Neural cell (in vitro differentiated cells): Measurements from ENCODE around the gene DYNLT4. TPM values are rescaled to one million over a fixed set of nuclear protein-coding genes. Genes with fewer than 3 reads are reported as not detected.

ENCODE experiments used
- H2AFZ ChIP-seq: fragments of 200-600, 300-800 bp; sonication (generic), shearing (Covaris generic); 2 replicates; pipeline ENCODE4 v1.6.0; 2014; ENCODE audit warnings: low read depth, mild to moderate bottlenecking, antibody characterized with exemption, low read length, moderate library complexity
- H3F3A ChIP-seq: fragments of 200-600 bp; shearing (Covaris generic); 2 replicates; pipeline ENCODE4 v1.6.1; 2016; ENCODE audit warnings: mild to moderate bottlenecking, moderate library complexity, mixed read lengths, antibody characterized with exemption, low read length; ENCODE audit not compliant: insufficient read depth, poor library complexity, severe bottlenecking
- H3K27ac ChIP-seq: fragments of 200-600, 300-800 bp; sonication (generic), shearing (Covaris generic); 2 replicates; pipeline ENCODE4 v1.5.1; 2014; ENCODE audit warnings: mild to moderate bottlenecking, low read length, moderate library complexity
- H3K27me3 ChIP-seq: fragments of 300-800, 200-600 bp; sonication (generic), shearing (Covaris generic); 2 replicates; pipeline ENCODE4 v1.6.0; 2014; ENCODE audit warnings: mild to moderate bottlenecking, low read depth, low read length, moderate library complexity; ENCODE audit not compliant: insufficient read depth
- H3K36me3 ChIP-seq: fragments of 300-800, 200-600 bp; sonication (generic), shearing (Covaris generic); 2 replicates; pipeline ENCODE4 v1.5.1; 2014; ENCODE audit warnings: mild to moderate bottlenecking, antibody characterized with exemption, low read length, moderate library complexity; ENCODE audit not compliant: insufficient read depth
- H3K4me2 ChIP-seq: fragments of 300-800, 200-600 bp; sonication (generic), shearing (Covaris generic); 2 replicates; pipeline ENCODE4 v1.6.0; 2014; ENCODE audit warnings: mild to moderate bottlenecking, low read length
- H3K4me3 ChIP-seq: fragments of 300-800, 200-600 bp; sonication (generic), shearing (Covaris generic); 2 replicates; pipeline ENCODE4 v1.5.1; 2014; ENCODE audit warnings: mild to moderate bottlenecking, low read length, moderate library complexity
- H3K79me2 ChIP-seq: fragments of 200-600 bp; shearing (Covaris generic); replicated peaks from 2 replicates; pipeline ENCODE4 v1.6.0; 2014; ENCODE audit warnings: mild to moderate bottlenecking, low read length, moderate library complexity; ENCODE audit not compliant: insufficient read depth
- H3K9ac ChIP-seq: fragments of 300-800, 200-600 bp; sonication (generic), shearing (Covaris generic); 2 replicates; pipeline ENCODE4 v1.6.1; 2016; ENCODE audit warnings: mild to moderate bottlenecking, low read length, mixed read lengths
- H3K9me2 ChIP-seq: fragments of 200-600 bp; shearing (Covaris generic); 2 replicates; pipeline ENCODE4 v1.6.1; 2016; ENCODE audit warnings: mild to moderate bottlenecking, low read length, mixed read lengths; ENCODE audit not compliant: insufficient read depth
- H3K9me3 ChIP-seq: fragments of 200-600, 300-800 bp; sonication (generic), shearing (Covaris generic); 2 replicates; pipeline ENCODE4 v1.6.1; 2016; ENCODE audit warnings: mild to moderate bottlenecking, mixed run types, low read length, moderate library complexity, mixed read lengths
- H4K20me1 ChIP-seq: fragments of 200-600 bp; shearing (Covaris generic); 2 replicates; pipeline ENCODE4 v1.6.1; 2016; ENCODE audit warnings: mild to moderate bottlenecking, mixed run types; ENCODE audit not compliant: insufficient read depth
- EP300 ChIP-seq: fragments of 450-650 bp; conservative IDR thresholded peaks from 2 replicates; pipeline ENCODE4 v1.6.1; 2014; ENCODE audit warnings: antibody characterized with exemption, mild to moderate bottlenecking, moderate library complexity; ENCODE audit not compliant: poor library complexity, severe bottlenecking
- EZH2 ChIP-seq: fragments of 200-600, 300-800 bp; shearing (Covaris generic), sonication (generic); IDR thresholded peaks from 2 replicates; pipeline ENCODE4 v1.6.1; 2014; ENCODE audit warnings: antibody characterized with exemption, low read length, borderline replicate concordance, mild to moderate bottlenecking; ENCODE audit not compliant: insufficient read depth, poor library complexity, severe bottlenecking
- MXI1 ChIP-seq: fragments of 450-650 bp; conservative IDR thresholded peaks from 2 replicates; pipeline ENCODE4 v1.6.1; 2014; ENCODE audit warnings: antibody characterized with exemption, mild to moderate bottlenecking; ENCODE audit not compliant: poor library complexity, severe bottlenecking
- POLR2AphosphoS5 ChIP-seq: IDR thresholded peaks from 2 replicates; pipeline ENCODE4 v1.6.1; 2012
- RAD21 ChIP-seq: fragments of 450-650 bp; conservative IDR thresholded peaks from 2 replicates; pipeline ENCODE4 v1.6.1; 2014; ENCODE audit warnings: antibody characterized with exemption, mild to moderate bottlenecking, moderate library complexity
- SMC3 ChIP-seq: fragments of 450-650 bp; conservative IDR thresholded peaks from 2 replicates; pipeline ENCODE4 v1.6.1; 2014; ENCODE audit warnings: antibody characterized with exemption, mild to moderate bottlenecking, moderate library complexity; ENCODE audit not compliant: poor library complexity
- TAF1 ChIP-seq: IDR thresholded peaks from 2 replicates; pipeline ENCODE4 v1.6.1; 2012; ENCODE audit warnings: low read depth
- polyA plus RNA-seq: library from polyadenylated mRNA; depleted of rRNA; stranded (reverse); fragments of >200 nt; gene quantifications from 2 replicates; pipeline ENCODE4 v1.2.3, GENCODE V29; 2014
- TF ChIP-seq, protein P1 (sequence below): IDR thresholded peaks from 2 replicates; pipeline ENCODE4 v1.6.1; 2012; ENCODE audit warnings: borderline replicate concordance
- TF ChIP-seq, protein P2 (sequence below): fragments of 450-650 bp; IDR thresholded peaks from 2 replicates; pipeline ENCODE4 v1.5.1; 2014; ENCODE audit warnings: antibody characterized with exemption, mild to moderate bottlenecking, moderate library complexity; ENCODE audit not compliant: poor library complexity, severe bottlenecking

DYNLT4 gene
- polyA plus RNA-seq, 1 donor from 2014 or later: not detected

DNA sequence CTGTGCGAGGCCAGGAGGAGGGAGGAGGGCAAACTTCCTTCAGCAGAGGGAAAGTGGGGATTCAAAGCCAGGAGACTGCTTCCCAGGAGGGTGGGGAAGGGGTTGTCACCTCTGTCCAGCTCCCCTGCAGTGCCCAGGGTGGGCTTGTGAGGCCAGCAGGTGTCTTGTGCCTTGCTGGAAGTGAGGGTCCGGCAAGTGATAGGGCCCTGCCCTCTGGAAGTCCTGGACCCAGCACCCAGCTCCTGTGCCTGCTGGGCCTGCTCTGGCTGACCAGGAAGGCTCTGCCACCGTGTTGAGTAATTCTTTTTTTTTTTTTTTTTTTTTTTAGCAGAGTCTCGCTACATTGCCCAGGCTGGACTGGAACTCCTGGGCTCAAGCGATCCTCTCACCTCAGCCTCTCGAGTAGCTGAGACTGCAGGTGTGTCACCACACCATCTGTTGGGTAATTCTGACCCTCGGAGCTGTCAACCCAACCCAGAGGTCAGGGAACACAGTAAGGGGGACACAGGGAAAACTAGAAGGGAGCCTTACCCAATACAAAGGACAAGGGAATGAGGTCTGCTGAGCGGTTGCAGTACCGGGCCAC is 20.2 kb downstream of the DYNLT4 start:
- Histone ChIP-seq H3K4me3 (no peak overlapping the region), H3K9me3 (no peaks in the 10 kb centered on the region), H4K20me1 (no peaks in the 10 kb centered on the region), H3K9ac (no peak overlapping the region), H3F3A (no peaks in the 10 kb centered on the region), H3K27me3 (peaks cover 24% of the 10 kb centered on the region), H3K79me2 (no peaks in the 10 kb centered on the region), H3K27ac (no peak overlapping the region), H3K9me2 (no peaks in the 10 kb centered on the region), H2AFZ (no peak overlapping the region), H3K4me2 (no peak overlapping the region), H3K36me3 (no peaks in the 10 kb centered on the region)
- TF ChIP-seq POLR2AphosphoS5: no peak
- TF ChIP-seq EZH2: no peak
- TF ChIP-seq, protein P1, sequence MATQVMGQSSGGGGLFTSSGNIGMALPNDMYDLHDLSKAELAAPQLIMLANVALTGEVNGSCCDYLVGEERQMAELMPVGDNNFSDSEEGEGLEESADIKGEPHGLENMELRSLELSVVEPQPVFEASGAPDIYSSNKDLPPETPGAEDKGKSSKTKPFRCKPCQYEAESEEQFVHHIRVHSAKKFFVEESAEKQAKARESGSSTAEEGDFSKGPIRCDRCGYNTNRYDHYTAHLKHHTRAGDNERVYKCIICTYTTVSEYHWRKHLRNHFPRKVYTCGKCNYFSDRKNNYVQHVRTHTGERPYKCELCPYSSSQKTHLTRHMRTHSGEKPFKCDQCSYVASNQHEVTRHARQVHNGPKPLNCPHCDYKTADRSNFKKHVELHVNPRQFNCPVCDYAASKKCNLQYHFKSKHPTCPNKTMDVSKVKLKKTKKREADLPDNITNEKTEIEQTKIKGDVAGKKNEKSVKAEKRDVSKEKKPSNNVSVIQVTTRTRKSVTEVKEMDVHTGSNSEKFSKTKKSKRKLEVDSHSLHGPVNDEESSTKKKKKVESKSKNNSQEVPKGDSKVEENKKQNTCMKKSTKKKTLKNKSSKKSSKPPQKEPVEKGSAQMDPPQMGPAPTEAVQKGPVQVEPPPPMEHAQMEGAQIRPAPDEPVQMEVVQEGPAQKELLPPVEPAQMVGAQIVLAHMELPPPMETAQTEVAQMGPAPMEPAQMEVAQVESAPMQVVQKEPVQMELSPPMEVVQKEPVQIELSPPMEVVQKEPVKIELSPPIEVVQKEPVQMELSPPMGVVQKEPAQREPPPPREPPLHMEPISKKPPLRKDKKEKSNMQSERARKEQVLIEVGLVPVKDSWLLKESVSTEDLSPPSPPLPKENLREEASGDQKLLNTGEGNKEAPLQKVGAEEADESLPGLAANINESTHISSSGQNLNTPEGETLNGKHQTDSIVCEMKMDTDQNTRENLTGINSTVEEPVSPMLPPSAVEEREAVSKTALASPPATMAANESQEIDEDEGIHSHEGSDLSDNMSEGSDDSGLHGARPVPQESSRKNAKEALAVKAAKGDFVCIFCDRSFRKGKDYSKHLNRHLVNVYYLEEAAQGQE: no peak
- TF ChIP-seq, protein P2, sequence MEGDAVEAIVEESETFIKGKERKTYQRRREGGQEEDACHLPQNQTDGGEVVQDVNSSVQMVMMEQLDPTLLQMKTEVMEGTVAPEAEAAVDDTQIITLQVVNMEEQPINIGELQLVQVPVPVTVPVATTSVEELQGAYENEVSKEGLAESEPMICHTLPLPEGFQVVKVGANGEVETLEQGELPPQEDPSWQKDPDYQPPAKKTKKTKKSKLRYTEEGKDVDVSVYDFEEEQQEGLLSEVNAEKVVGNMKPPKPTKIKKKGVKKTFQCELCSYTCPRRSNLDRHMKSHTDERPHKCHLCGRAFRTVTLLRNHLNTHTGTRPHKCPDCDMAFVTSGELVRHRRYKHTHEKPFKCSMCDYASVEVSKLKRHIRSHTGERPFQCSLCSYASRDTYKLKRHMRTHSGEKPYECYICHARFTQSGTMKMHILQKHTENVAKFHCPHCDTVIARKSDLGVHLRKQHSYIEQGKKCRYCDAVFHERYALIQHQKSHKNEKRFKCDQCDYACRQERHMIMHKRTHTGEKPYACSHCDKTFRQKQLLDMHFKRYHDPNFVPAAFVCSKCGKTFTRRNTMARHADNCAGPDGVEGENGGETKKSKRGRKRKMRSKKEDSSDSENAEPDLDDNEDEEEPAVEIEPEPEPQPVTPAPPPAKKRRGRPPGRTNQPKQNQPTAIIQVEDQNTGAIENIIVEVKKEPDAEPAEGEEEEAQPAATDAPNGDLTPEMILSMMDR: no peak
- TF ChIP-seq MXI1: no peak
- no peak for TF ChIP-seq SMC3
- TF ChIP-seq RAD21: no peak
- TF ChIP-seq TAF1: no peak
- no peak for TF ChIP-seq EP300

DNA sequence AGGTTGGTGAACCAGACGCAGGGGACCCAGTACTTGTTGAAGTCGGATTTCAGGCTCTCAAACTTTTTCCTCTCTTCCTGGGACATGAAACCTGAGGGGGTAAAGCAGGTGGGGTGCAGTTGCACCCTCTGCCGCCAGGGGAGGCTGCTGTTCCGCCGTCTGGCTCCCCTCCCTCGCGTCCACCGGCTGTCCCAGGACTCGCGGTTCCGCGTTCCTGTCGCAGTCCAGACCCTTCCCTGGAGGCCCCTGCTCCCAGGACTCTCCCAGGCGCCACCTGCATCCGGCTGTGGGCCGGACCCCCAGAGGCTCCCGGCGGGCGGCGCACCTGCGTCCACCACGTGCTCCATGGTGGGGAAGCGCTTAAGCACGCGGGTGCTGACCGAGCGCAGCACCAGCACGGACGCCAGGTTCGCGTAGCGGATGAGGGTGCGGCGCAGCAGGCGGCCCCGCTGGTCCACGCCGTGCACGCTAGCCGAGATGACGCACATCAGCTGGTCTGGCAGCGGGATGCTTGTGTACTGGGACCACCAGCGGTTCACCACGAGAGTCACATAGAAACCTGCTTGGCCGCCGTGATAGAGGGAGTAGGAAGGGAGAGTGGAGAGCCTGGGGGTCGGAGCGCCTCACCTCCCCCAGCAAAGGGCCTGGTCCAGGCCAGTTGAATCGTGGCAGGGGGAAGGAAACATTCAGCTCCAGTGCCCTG is 20.9 kb downstream of the DYNLT4 start:
- Histone ChIP-seq H2AFZ (no peak overlapping the region), H3K36me3 (no peaks in the 10 kb centered on the region), H4K20me1 (no peaks in the 10 kb centered on the region), H3K4me2 (no peak overlapping the region), H3F3A (no peaks in the 10 kb centered on the region), H3K27ac (no peak overlapping the region), H3K79me2 (no peaks in the 10 kb centered on the region), H3K9ac (no peak overlapping the region), H3K9me2 (no peaks in the 10 kb centered on the region), H3K27me3 (peaks cover 24% of the 10 kb centered on the region), H3K4me3 (peak overlapping the region; percentile 21), H3K9me3 (no peaks in the 10 kb centered on the region)
- TF ChIP-seq, protein P2: peak; percentile 50
- no peak for TF ChIP-seq POLR2AphosphoS5
